Measurements from ENCODE around the gene ARFIP2.

- TF ChIP-seq POLR2A (IDR thresholded peaks at IDR 0.05) (no peak), CTCF (IDR thresholded peaks at IDR 0.05) (peak in 2 of 3 donors; percentile 60 to 70), POLR2AphosphoS5 (IDR thresholded peaks at IDR 0.05) (no peak)
Measured at GRCh38 chr11:6505577-6506240, 24.6 kb upstream of the ARFIP2 start.

All from breast epithelium (tissue), 3 donors.